WTC11 (cell line): Measurements from ENCODE around the gene SNX32. TPM values are rescaled to one million over a fixed set of nuclear protein-coding genes. Genes with fewer than 3 reads are reported as not detected.
A peak's percentile ranks its signal among the peaks of the same experiment; 100 is the strongest.

Experiments used
- ATAC-seq: fragments of 200-7000 bp; cut with Tn5 transposase; 2 replicates; pipeline ENCODE4 v1.10.0; 2021; ENCODE audit warnings: mild to moderate bottlenecking, moderate library complexity
- CTCF ChIA-PET: fragments of 300-600 bp; sonication (Branson Sonifier 250); formaldehyde crosslinking; loops from one replicate; lab custom pipeline; 2021; ENCODE audit warnings: antibody characterized with exemption; lab: Charles Lee
- POLR2A ChIA-PET: fragments of 350-600 bp; sonication (Branson Sonifier 250); formaldehyde crosslinking; loops from one replicate; lab custom pipeline; 2021; ENCODE audit warnings: antibody characterized with exemption; lab: Charles Lee
- DNase-seq: peaks from one replicate; pipeline ENCODE4 v3.0.0; 2021; ENCODE audit warnings: low spot score
- H3K27ac Mint-ChIP-seq: 2 replicates; pipeline ENCODE4 v1.8.0; 2021; ENCODE audit warnings: mixed read lengths
- H3K27me3 Mint-ChIP-seq: 2 replicates; pipeline ENCODE4 v1.8.0; 2021; ENCODE audit warnings: low read depth, mild to moderate bottlenecking, moderate library complexity, mixed read lengths
- H3K36me3 Mint-ChIP-seq: 2 replicates; pipeline ENCODE4 v1.8.0; 2021; ENCODE audit warnings: mixed read lengths
- H3K4me1 Mint-ChIP-seq: 2 replicates; pipeline ENCODE4 v1.8.0; 2022; ENCODE audit warnings: mixed read lengths
- H3K4me3 Mint-ChIP-seq: 2 replicates; pipeline ENCODE4 v1.8.0; 2021; ENCODE audit warnings: mild to moderate bottlenecking, moderate library complexity, mixed read lengths
- H3K9me3 Mint-ChIP-seq: 2 replicates; pipeline ENCODE4 v1.8.0; 2021; ENCODE audit warnings: mixed read lengths
- ARID4B ChIP-seq: sonication (generic); formaldehyde crosslinking; IDR thresholded peaks from 2 replicates; pipeline ENCODE4 v1.8.0; 2023; ENCODE audit warnings: missing genetic modification reagents, mild to moderate bottlenecking, borderline replicate concordance
- ATF2 ChIP-seq: sonication (generic); formaldehyde crosslinking; IDR thresholded peaks from 2 replicates; pipeline ENCODE4 v1.8.1; 2022; ENCODE audit warnings: low read depth, missing genetic modification reagents, borderline replicate concordance
- ATF3 ChIP-seq: sonication (generic); formaldehyde crosslinking; conservative IDR thresholded peaks from 2 replicates; pipeline ENCODE4 v1.8.1; 2022; ENCODE audit warnings: mild to moderate bottlenecking, missing genetic modification reagents
- CBFB ChIP-seq: sonication (generic); formaldehyde crosslinking; IDR thresholded peaks from 2 replicates; pipeline ENCODE4 v1.8.1; 2022; ENCODE audit warnings: mild to moderate bottlenecking, low read depth, missing genetic modification reagents
- CDX4 ChIP-seq: fragments of 250-450 bp; sonication (Bioruptor Pico); IDR thresholded peaks from 2 replicates; pipeline ENCODE4 v1.9.0; 2021; ENCODE audit warnings: moderate library complexity, mild to moderate bottlenecking, inconsistent platforms, borderline replicate concordance
- ETV6 ChIP-seq: sonication (generic); formaldehyde crosslinking; IDR thresholded peaks from 2 replicates; pipeline ENCODE4 v1.8.1; 2022; ENCODE audit warnings: mild to moderate bottlenecking, missing genetic modification reagents
- FOXJ3 ChIP-seq: sonication (generic); formaldehyde crosslinking; IDR thresholded peaks from 2 replicates; pipeline ENCODE4 v1.9.0; 2021; ENCODE audit warnings: missing genetic modification reagents, mild to moderate bottlenecking, borderline replicate concordance
- FOXK1 ChIP-seq: sonication (generic); formaldehyde crosslinking; IDR thresholded peaks from 2 replicates; pipeline ENCODE4 v1.8.0; 2022; ENCODE audit warnings: mild to moderate bottlenecking, moderate library complexity, missing genetic modification reagents
- FOXP4 ChIP-seq: sonication (generic); formaldehyde crosslinking; IDR thresholded peaks from 2 replicates; pipeline ENCODE4 v1.8.0; 2022; ENCODE audit warnings: mild to moderate bottlenecking, missing genetic modification reagents
- IRF1 ChIP-seq: sonication (generic); formaldehyde crosslinking; IDR thresholded peaks from 2 replicates; pipeline ENCODE4 v1.8.0; 2023; ENCODE audit warnings: missing genetic modification reagents
- NFATC4 ChIP-seq: fragments of 250-450 bp; sonication (Bioruptor Pico); IDR thresholded peaks from 2 replicates; pipeline ENCODE4 v1.9.0; 2021; ENCODE audit warnings: mild to moderate bottlenecking
- SMAD4 ChIP-seq: sonication (generic); formaldehyde crosslinking; IDR thresholded peaks from 2 replicates; pipeline ENCODE4 v1.8.0; 2022; ENCODE audit warnings: mild to moderate bottlenecking, missing genetic modification reagents
- ZBTB43 ChIP-seq: sonication (generic); formaldehyde crosslinking; IDR thresholded peaks from 2 replicates; pipeline ENCODE4 v1.8.1; 2023; ENCODE audit warnings: mild to moderate bottlenecking, missing genetic modification reagents
- ZNF232 ChIP-seq: sonication (generic); formaldehyde crosslinking; IDR thresholded peaks from 2 replicates; pipeline ENCODE4 v1.8.0; 2022; ENCODE audit warnings: mild to moderate bottlenecking, missing genetic modification reagents
- ZNF532 ChIP-seq: fragments of 250-450 bp; sonication (Bioruptor Pico); IDR thresholded peaks from 2 replicates; pipeline ENCODE4 v1.9.0; 2021; ENCODE audit warnings: mild to moderate bottlenecking, borderline replicate concordance
- ZSCAN18 ChIP-seq: fragments of 250-450 bp; sonication (Bioruptor Pico); IDR thresholded peaks from 2 replicates; pipeline ENCODE4 v2.1.2; 2022; ENCODE audit warnings: mild to moderate bottlenecking, moderate library complexity
- total RNA-seq: library from RNA; stranded (reverse); gene quantifications from 3 replicates; pipeline ENCODE4 v1.2.3, GENCODE V29; 2021

The SNX32 gene
- total RNA-seq, 1 experiment from 2014 or later: 2.9 TPM

GRCh38 chr11:65857500-65857852, 23.7 kb downstream of the SNX32 start (continued):
- TF ChIP-seq SMAD4 (CRISPR knock-in tag): peak; percentile 59; the same call in 1 of the 2 replicates
- TF ChIP-seq IRF1: 0 out of 2 replicates have a peak, but pooled peaks have one; percentile 1
- TF ChIP-seq, all 79 proteins: peak for 9

- ATAC-seq (peak; percentile 62), DNase-seq (peak; percentile 98)
- H3K36me3 Mint-ChIP-seq: peaks cover 43% of the 10 kb centered on the region
- no peaks in the 10 kb centered on the region for H3K9me3 Mint-ChIP-seq
- peaks cover 24% of the 10 kb centered on the region for H3K4me1 Mint-ChIP-seq
- peak within 1 kb of the TSS; percentile 100 for H3K27ac Mint-ChIP-seq
- POLR2A ChIA-PET: interaction anchor here (0.7 to 4.2 kb wide), 12 partner anchors 11 to 359 kb away, joined by 3 to 90 read pairs (median 4); partner anchors contain the start of genes CCDC85B, CST6, EFEMP2 and FIBP
- H3K4me3 Mint-ChIP-seq: peak within 1 kb of the TSS; percentile 91
- CTCF ChIA-PET: interaction anchor here (1.0 to 16.6 kb wide), 18 partner anchors 7 to 442 kb away, joined by 3 to 539 read pairs (median 12); partner anchors contain the start of genes AP5B1, BANF1, CCDC85B and EFEMP2
- no peaks in the 10 kb centered on the region for H3K27me3 Mint-ChIP-seq
- TF ChIP-seq FOXJ3 (CRISPR knock-in tag) (no peak), FOXK1 (peak; percentile 87), ATF2 (CRISPR knock-in tag) (no peak), ZSCAN18 (CRISPR knock-in tag) (no peak), ZBTB43 (CRISPR knock-in tag) (peak; percentile 61; the same call in 1 of the 2 replicates), ZNF232 (no peak), CDX4 (no peak), ATF3 (CRISPR knock-in tag) (no peak), CBFB (0 out of 2 replicates have a peak, but pooled peaks have one; percentile 13), ETV6 (CRISPR knock-in tag) (peak; percentile 89), ZNF532 (no peak), NFATC4 (CRISPR knock-in tag) (peak; percentile 72; the same call in 1 of the 2 replicates), ARID4B (CRISPR knock-in tag) (peak; percentile 50; the same call in 1 of the 2 replicates), FOXP4 (CRISPR knock-in tag) (peak; percentile 84)
Observed at GRCh38 chr11:65857853-65858680, 24.3 kb downstream of the SNX32 start, which contains the start of gene CFL1. Gene CFL1 (minus strand): TSS chr11:65858180. CDS start chr11:65858099, 81 bp downstream.
